HCT116 (cell line): ENCODE results near the gene CRYBG2.

Experiments
- POLR2A ChIP-seq: IDR thresholded peaks from 2 replicates; pipeline ENCODE4 v1.7.0; 2011; ENCODE audit warnings: borderline replicate concordance; ENCODE audit not compliant: insufficient read depth, insufficient read length; ENCODE audit errors: extremely low read depth
- POLR2AphosphoS5 ChIP-seq: IDR thresholded peaks from 2 replicates; pipeline ENCODE4 v1.6.1; 2011; ENCODE audit warnings: mild to moderate bottlenecking, low read depth, low read length, moderate library complexity
- RAD21 ChIP-seq: IDR thresholded peaks from 2 replicates; pipeline ENCODE4 v1.6.1; 2012; ENCODE audit warnings: low read depth, mild to moderate bottlenecking
- SIN3A ChIP-seq: IDR thresholded peaks from 2 replicates; pipeline ENCODE4 v1.6.1; 2012; ENCODE audit warnings: low read depth
- TCF7L2 ChIP-seq: IDR thresholded peaks from 2 replicates; pipeline ENCODE4 v1.7.0; 2011; ENCODE audit warnings: borderline replicate concordance, inconsistent platforms; ENCODE audit not compliant: insufficient read depth, insufficient read length; ENCODE audit errors: extremely low read depth
- TF ChIP-seq, protein P1 (sequence below), 3 experiments: fragments of 200-600 bp in 1 of 3; sonication (generic) in 1 of 3; IDR thresholded peaks in 2 of 3; conservative IDR thresholded peaks in 1 of 3; 2 replicates each; pipeline ENCODE4 v1.5.1; 2012 to 2017; ENCODE audit warnings: low read depth in 2 of 3, low read length in 2 of 3, antibody characterized with exemption in 1 of 3, borderline replicate concordance in 1 of 3, control low read depth in 1 of 3, mild to moderate bottlenecking in 1 of 3, mixed read lengths in 1 of 3, mixed run types in 1 of 3, moderate library complexity in 1 of 3; ENCODE audit not compliant: insufficient read depth in 1 of 3
- TF ChIP-seq, protein P2 (sequence below): IDR thresholded peaks from 2 replicates; pipeline ENCODE4 v1.6.1; 2012; ENCODE audit warnings: low read depth

DNA sequence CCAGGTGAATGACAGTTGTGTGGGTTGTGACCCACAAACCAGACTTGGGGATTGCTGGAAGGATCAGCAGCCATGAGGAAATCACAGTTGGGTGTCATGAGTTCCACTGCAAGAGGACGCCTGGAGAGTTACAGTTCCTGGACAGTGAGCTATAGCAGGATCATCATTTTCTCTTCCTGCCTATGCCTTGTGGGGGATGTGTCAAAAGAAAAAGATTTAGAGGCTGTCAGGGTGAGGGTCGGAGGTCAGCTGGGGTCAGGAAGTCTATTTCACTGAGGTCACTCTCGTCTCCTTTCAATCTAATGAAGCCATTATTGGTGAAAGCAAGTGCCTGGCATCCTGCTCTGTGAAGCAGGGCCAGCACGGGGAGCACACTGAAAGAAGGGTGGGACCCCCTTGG is 49.7 kb upstream of the CRYBG2 start:
- TF ChIP-seq, protein P1, sequence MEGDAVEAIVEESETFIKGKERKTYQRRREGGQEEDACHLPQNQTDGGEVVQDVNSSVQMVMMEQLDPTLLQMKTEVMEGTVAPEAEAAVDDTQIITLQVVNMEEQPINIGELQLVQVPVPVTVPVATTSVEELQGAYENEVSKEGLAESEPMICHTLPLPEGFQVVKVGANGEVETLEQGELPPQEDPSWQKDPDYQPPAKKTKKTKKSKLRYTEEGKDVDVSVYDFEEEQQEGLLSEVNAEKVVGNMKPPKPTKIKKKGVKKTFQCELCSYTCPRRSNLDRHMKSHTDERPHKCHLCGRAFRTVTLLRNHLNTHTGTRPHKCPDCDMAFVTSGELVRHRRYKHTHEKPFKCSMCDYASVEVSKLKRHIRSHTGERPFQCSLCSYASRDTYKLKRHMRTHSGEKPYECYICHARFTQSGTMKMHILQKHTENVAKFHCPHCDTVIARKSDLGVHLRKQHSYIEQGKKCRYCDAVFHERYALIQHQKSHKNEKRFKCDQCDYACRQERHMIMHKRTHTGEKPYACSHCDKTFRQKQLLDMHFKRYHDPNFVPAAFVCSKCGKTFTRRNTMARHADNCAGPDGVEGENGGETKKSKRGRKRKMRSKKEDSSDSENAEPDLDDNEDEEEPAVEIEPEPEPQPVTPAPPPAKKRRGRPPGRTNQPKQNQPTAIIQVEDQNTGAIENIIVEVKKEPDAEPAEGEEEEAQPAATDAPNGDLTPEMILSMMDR (IDR thresholded peaks at IDR 0.05 in 2 of 3, conservative IDR thresholded peaks at IDR 0.05 in 1 of 3; ENCODE audit: borderline replicate concordance in 1 of 3, insufficient read depth in 1 of 3, low read depth in 2 of 3, low read length in 2 of 3) = no peak
- TF ChIP-seq, protein P2, sequence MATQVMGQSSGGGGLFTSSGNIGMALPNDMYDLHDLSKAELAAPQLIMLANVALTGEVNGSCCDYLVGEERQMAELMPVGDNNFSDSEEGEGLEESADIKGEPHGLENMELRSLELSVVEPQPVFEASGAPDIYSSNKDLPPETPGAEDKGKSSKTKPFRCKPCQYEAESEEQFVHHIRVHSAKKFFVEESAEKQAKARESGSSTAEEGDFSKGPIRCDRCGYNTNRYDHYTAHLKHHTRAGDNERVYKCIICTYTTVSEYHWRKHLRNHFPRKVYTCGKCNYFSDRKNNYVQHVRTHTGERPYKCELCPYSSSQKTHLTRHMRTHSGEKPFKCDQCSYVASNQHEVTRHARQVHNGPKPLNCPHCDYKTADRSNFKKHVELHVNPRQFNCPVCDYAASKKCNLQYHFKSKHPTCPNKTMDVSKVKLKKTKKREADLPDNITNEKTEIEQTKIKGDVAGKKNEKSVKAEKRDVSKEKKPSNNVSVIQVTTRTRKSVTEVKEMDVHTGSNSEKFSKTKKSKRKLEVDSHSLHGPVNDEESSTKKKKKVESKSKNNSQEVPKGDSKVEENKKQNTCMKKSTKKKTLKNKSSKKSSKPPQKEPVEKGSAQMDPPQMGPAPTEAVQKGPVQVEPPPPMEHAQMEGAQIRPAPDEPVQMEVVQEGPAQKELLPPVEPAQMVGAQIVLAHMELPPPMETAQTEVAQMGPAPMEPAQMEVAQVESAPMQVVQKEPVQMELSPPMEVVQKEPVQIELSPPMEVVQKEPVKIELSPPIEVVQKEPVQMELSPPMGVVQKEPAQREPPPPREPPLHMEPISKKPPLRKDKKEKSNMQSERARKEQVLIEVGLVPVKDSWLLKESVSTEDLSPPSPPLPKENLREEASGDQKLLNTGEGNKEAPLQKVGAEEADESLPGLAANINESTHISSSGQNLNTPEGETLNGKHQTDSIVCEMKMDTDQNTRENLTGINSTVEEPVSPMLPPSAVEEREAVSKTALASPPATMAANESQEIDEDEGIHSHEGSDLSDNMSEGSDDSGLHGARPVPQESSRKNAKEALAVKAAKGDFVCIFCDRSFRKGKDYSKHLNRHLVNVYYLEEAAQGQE = no peak
- TF ChIP-seq RAD21 (no peak), POLR2A (no peak), TCF7L2 (no peak), POLR2AphosphoS5 (no peak), SIN3A (no peak)
